HepG2 (cell line): ENCODE measurements around the gene SPHK1. TPM values are rescaled to one million over a fixed set of nuclear protein-coding genes. Genes with fewer than 3 reads are reported as not detected.

Source experiments
- ATAC-seq: fragments of 200-7000 bp; cut with Tn5 transposase; 3 replicates; pipeline ENCODE4 v1.9.1; 2020; ENCODE audit warnings: mild to moderate bottlenecking, moderate library complexity
- BruUV-seq: library from RNA; stranded (reverse); fragments of 400-500 nt; replicated peaks from 2 replicates; lab custom pipeline; 2021; lab: Mats Ljungman, UMichigan
- CTCF ChIA-PET: fragments of 300-600 bp; formaldehyde crosslinking; extraction: SDS; loops from one replicate; lab custom pipeline; 2021; ENCODE audit warnings: low total read pairs, inconsistent platforms, low intra/inter-chr PET ratio; lab: Yijun Ruan, JAX
- POLR2A ChIA-PET: fragments of 350-600 bp; sonication (Branson Sonifier 250); formaldehyde crosslinking; loops from one replicate; lab custom pipeline; 2020; ENCODE audit warnings: antibody characterized with exemption, inconsistent platforms; lab: Yijun Ruan, JAX
- DNase-seq: peaks from one replicate; pipeline ENCODE4 v3.0.0-alpha.2; 2015; ENCODE audit warnings: low spot score
- FAIRE-seq: peaks from 3 replicates; lab custom pipeline; 2011; peaks lifted over from hg19 to GRCh38; lab: Jason Lieb, UNC
- H2AFZ ChIP-seq: one replicate; pipeline ENCODE4 v1.6.1; 2011; ENCODE audit warnings: low read length, inconsistent platforms
- H3K27ac ChIP-seq: fragments of 300-600 bp; 3 replicates; pipeline ENCODE4 v1.8.0; 2011; ENCODE audit warnings: mixed run types, mild to moderate bottlenecking, mixed read lengths, low read length, inconsistent platforms; ENCODE audit not compliant: insufficient read depth; ENCODE audit errors: extremely low read length
- H3K27me3 ChIP-seq, 2 experiments: fragments of 200-600 bp in 1 of 2; 2 replicates in 1 of 2; 3 replicates in 1 of 2; pipeline versions ENCODE4 v1.6.0 to v1.8.0; 2011; ENCODE audit warnings: low read length in 2 of 2, mild to moderate bottlenecking in 2 of 2, moderate library complexity in 2 of 2, inconsistent platforms in 1 of 2; ENCODE audit not compliant: insufficient read depth in 2 of 2, control insufficient read depth in 1 of 2
- H3K36me3 ChIP-seq, 2 experiments: fragments of 200-600 bp in 1 of 2; replicated peaks in 1 of 2; 2 replicates in 1 of 2; 3 replicates in 1 of 2; pipeline versions ENCODE4 v1.5.1 to v1.8.0; 2011; ENCODE audit warnings: low read length in 2 of 2, inconsistent platforms in 1 of 2; ENCODE audit not compliant: insufficient read depth in 2 of 2, control insufficient read depth in 1 of 2
- H3K4me1 ChIP-seq: 2 replicates; pipeline ENCODE4 v1.5.1; 2012; ENCODE audit warnings: low read length, inconsistent platforms; ENCODE audit not compliant: insufficient read depth
- H3K4me2 ChIP-seq: 2 replicates; pipeline ENCODE4 v1.6.0; 2011; ENCODE audit warnings: low read depth, low read length, inconsistent platforms
- H3K4me3 ChIP-seq, 3 experiments: fragments of 200-600 bp in 1 of 3; sonication (generic), shearing (Covaris generic) in 1 of 3; replicated peaks in 1 of 3; 2 replicates each; pipeline ENCODE4 v1.5.1; 2011 to 2016; ENCODE audit warnings: low read length in 3 of 3, inconsistent platforms in 2 of 3, low read depth in 2 of 3, mild to moderate bottlenecking in 2 of 3, control low read depth in 1 of 3, mixed read lengths in 1 of 3; ENCODE audit not compliant: insufficient read depth in 1 of 3
- H3K79me2 ChIP-seq: one replicate; pipeline ENCODE4 v1.6.1; 2011; ENCODE audit warnings: low read length, inconsistent platforms; ENCODE audit not compliant: insufficient read depth
- H3K9ac ChIP-seq: 2 replicates; pipeline ENCODE4 v1.6.0; 2011; ENCODE audit warnings: mild to moderate bottlenecking, low read depth, low read length, inconsistent platforms; ENCODE audit not compliant: insufficient read depth
- H3K9me3 ChIP-seq: 2 replicates; pipeline ENCODE4 v1.5.1; 2012; ENCODE audit warnings: mild to moderate bottlenecking, low read length
- H4K20me1 ChIP-seq: 2 replicates; pipeline ENCODE4 v1.6.0; 2011; ENCODE audit warnings: inconsistent platforms, mild to moderate bottlenecking, low read length, moderate library complexity; ENCODE audit not compliant: insufficient read depth
- BCLAF1 ChIP-seq: fragments of 450-650 bp; IDR thresholded peaks from 2 replicates; pipeline ENCODE4 v1.6.1; 2017; ENCODE audit warnings: mild to moderate bottlenecking
- E2F2 ChIP-seq: sonication (generic); formaldehyde crosslinking; IDR thresholded peaks from 2 replicates; pipeline ENCODE4 v1.4.0; 2020; ENCODE audit warnings: missing genetic modification reagents, borderline replicate concordance
- MAFK ChIP-seq, 2 experiments: IDR thresholded peaks in 1 of 2; conservative IDR thresholded peaks in 1 of 2; 2 replicates each; pipeline ENCODE4 v1.6.1; 2011; ENCODE audit warnings: improper control_type of control experiment in 2 of 2, low read length in 2 of 2
- MIXL1 ChIP-seq: IDR thresholded peaks from 2 replicates; pipeline ENCODE4 v1.6.1; 2016
- MLXIP ChIP-seq: sonication (generic); formaldehyde crosslinking; IDR thresholded peaks from 2 replicates; pipeline ENCODE4 v1.9.0; 2021; ENCODE audit warnings: missing genetic modification reagents, borderline replicate concordance
- PLSCR1 ChIP-seq: sonication (generic); formaldehyde crosslinking; IDR thresholded peaks from 2 replicates; pipeline ENCODE4 v1.5.0; 2020; ENCODE audit warnings: missing genetic modification reagents, mild to moderate bottlenecking, borderline replicate concordance
- RBM22 ChIP-seq: fragments of 200-400 bp; formaldehyde crosslinking; optimal IDR thresholded peaks from 2 replicates; pipeline ENCODE3; 2017; ENCODE audit warnings: mild to moderate bottlenecking, low read length, moderate library complexity
- RFXANK ChIP-seq: IDR thresholded peaks from 2 replicates; pipeline ENCODE4 v1.6.1; 2016
- TEF ChIP-seq: sonication (generic); formaldehyde crosslinking; IDR thresholded peaks from 2 replicates; pipeline ENCODE4 v1.5.0; 2020; ENCODE audit warnings: missing genetic modification reagents
- TGIF2 ChIP-seq: IDR thresholded peaks from 2 replicates; pipeline ENCODE4 v1.6.1; 2016; ENCODE audit warnings: control low read depth, missing compliant biosample characterization
- YEATS2 ChIP-seq: sonication (generic); formaldehyde crosslinking; IDR thresholded peaks from 2 replicates; pipeline ENCODE4 v1.4.0; 2020; ENCODE audit warnings: missing genetic modification reagents, borderline replicate concordance
- YEATS4 ChIP-seq: sonication (generic); formaldehyde crosslinking; IDR thresholded peaks from 2 replicates; pipeline ENCODE4 v1.4.0; 2020; ENCODE audit warnings: missing genetic modification reagents, borderline replicate concordance
- ZNF101 ChIP-seq: sonication (generic); formaldehyde crosslinking; IDR thresholded peaks from 2 replicates; pipeline ENCODE4 v1.4.0; 2020; ENCODE audit warnings: mild to moderate bottlenecking, low read depth, missing genetic modification reagents, borderline replicate concordance
- ZNF598 ChIP-seq: sonication (generic); formaldehyde crosslinking; IDR thresholded peaks from 2 replicates; pipeline ENCODE4 v1.5.1; 2020; ENCODE audit warnings: mild to moderate bottlenecking, missing genetic modification reagents, borderline replicate concordance
- WGBS: methylation state at CpG from one replicate; pipeline ENCODE4 v1.1.6; 2017; ENCODE audit warnings: low lambda C conversion rate; 5-methylcytosine and 5-hydroxymethylcytosine counted together
- in situ Hi-C: cut with HindIII; loops from 2 replicates; pipeline ENCODE4 v1.10.0; 2017; ENCODE audit warnings: low pct_unique_long_range_greater_than_20kb; ENCODE audit not compliant: extremely low pct_ligation_motif_present
- intact Hi-C: fragments of 100-400 bp; cut with micrococcal nuclease; formaldehyde crosslinking; loops from one replicate; pipeline ENCODE4 v1.10.0; 2022; ENCODE audit not compliant: unreplicated experiment
- polyA plus RNA-seq, 8 experiments: library from polyadenylated mRNA; depleted of rRNA in 3 of 8; stranded (reverse) in 7 of 8; unstranded in 1 of 8; fragments of >200 nt; fragmentation: Illumina TruSeq in 4 of 8; extraction: Trizol in 4 of 8; gene quantifications; 2 replicates each; pipeline versions ENCODE4 v1.2.1 to v1.2.3, GENCODE V29; 2011 to 2016; ENCODE audit warnings: low read depth in 4 of 8, missing spikeins in 1 of 8, mixed read lengths in 1 of 8; ENCODE audit not compliant: insufficient read depth in 1 of 8
- total RNA-seq, 5 experiments: library from RNA; depleted of rRNA; stranded (reverse); fragments of >200 nt; fragmentation: Illumina TruSeq; extraction: Trizol; gene quantifications; 2 replicates each; pipeline ENCODE4 v1.2.3, GENCODE V29; 2016; ENCODE audit warnings: low read depth in 1 of 5

SPHK1 gene
- total and polyA plus RNA-seq, 2 of the 13 experiments (the other 11 are each of a cell fraction or from before 2014, with no cell fraction given), result 129 to 160 TPM

- TF ChIP-seq MLXIP (no peak), ZNF101 (CRISPR knock-in tag) (no peak), TEF (CRISPR knock-in tag) (no peak), RFXANK (CRISPR knock-in tag) (peak; percentile 83; the same call in 1 of the 2 replicates), PLSCR1 (CRISPR knock-in tag) (no peak), TGIF2 (CRISPR knock-in tag) (0 out of 2 replicates have a peak, but pooled peaks have one; percentile 33)
Measured at GRCh38 chr17:76432712-76433336, 48.4 kb downstream of the SPHK1 start (continued).

- intact Hi-C loops, result loop anchor here (2.0 kb wide), 1 partner anchor 25 kb away; no protein-coding TSS in a partner anchor
- POLR2A ChIA-PET, result no interaction called here
- no peak for TF ChIP-seq YEATS2
- TF ChIP-seq ZNF598 (CRISPR knock-in tag), result no peak
- no peak for TF ChIP-seq MIXL1 (CRISPR knock-in tag)
- TF ChIP-seq RBM22, result no peak
- no peak for TF ChIP-seq E2F2 (CRISPR knock-in tag)
- no peak for TF ChIP-seq YEATS4 (CRISPR knock-in tag)
- no peak for TF ChIP-seq MAFK (conservative IDR thresholded peaks at IDR 0.05 in 1 of 2, IDR thresholded peaks at IDR 0.05 in 1 of 2; ENCODE audit: low read length in 2 of 2)
- no peak for TF ChIP-seq BCLAF1
Measured at GRCh38 chr17:76433693-76434092, 49.3 kb downstream of the SPHK1 start.

More at GRCh38 chr17:76433693-76434092, 49.3 kb downstream of the SPHK1 start:
- H3K36me3 ChIP-seq, result peaks cover 4 to 16% of the 10 kb centered on the region in 2 experiments; a peak in 3 of 5 replicates
- H4K20me1 ChIP-seq, result peaks cover 49% of the 10 kb centered on the region
- H3K4me3 ChIP-seq, result no peak overlapping the region
- 95% methylated on average over 9 of the region's 9 CpGs for WGBS
- H3K79me2 ChIP-seq, result peaks cover 84% of the 10 kb centered on the region
- no peak overlapping the region for H3K4me2 ChIP-seq
- no peaks in the 10 kb centered on the region for H3K27me3 ChIP-seq
- no peaks in the 10 kb centered on the region for H3K9me3 ChIP-seq
- no TSS peak for BruUV-seq
- DNase-seq (no peak), FAIRE-seq (no peak), ATAC-seq (no peak)
- peaks cover 23% of the 10 kb centered on the region for H3K4me1 ChIP-seq
- in situ Hi-C loops, result no loop called here
- H2AFZ ChIP-seq, result no peak overlapping the region
- CTCF ChIA-PET, result interaction anchor here (0.9 kb wide), 1 partner anchor 25 kb away, joined by 3 read pairs; no protein-coding TSS in a partner anchor
- no peak overlapping the region for H3K27ac ChIP-seq
- no peak overlapping the region for H3K9ac ChIP-seq
